GM18505 (cell line): ENCODE data around the gene EIF4E2.
"Not testable (repeated sequence)": the region's sequence is repeated elsewhere in the genome, so short reads cannot be mapped to it uniquely, and the experiment has no call there.

Experiments used
- ATAC-seq: cut with Tn5 transposase; IDR thresholded peaks from one replicate; pipeline ENCODE4 v1.9.1; 2021; ENCODE audit not compliant: unreplicated experiment
- POLR2A ChIP-seq: IDR thresholded peaks from 4 replicates; pipeline ENCODE4 v1.6.1; 2011; ENCODE audit warnings: borderline replicate concordance; ENCODE audit not compliant: insufficient read depth, insufficient read length; ENCODE audit errors: extremely low read depth

Gene EIF4E2

DNA sequence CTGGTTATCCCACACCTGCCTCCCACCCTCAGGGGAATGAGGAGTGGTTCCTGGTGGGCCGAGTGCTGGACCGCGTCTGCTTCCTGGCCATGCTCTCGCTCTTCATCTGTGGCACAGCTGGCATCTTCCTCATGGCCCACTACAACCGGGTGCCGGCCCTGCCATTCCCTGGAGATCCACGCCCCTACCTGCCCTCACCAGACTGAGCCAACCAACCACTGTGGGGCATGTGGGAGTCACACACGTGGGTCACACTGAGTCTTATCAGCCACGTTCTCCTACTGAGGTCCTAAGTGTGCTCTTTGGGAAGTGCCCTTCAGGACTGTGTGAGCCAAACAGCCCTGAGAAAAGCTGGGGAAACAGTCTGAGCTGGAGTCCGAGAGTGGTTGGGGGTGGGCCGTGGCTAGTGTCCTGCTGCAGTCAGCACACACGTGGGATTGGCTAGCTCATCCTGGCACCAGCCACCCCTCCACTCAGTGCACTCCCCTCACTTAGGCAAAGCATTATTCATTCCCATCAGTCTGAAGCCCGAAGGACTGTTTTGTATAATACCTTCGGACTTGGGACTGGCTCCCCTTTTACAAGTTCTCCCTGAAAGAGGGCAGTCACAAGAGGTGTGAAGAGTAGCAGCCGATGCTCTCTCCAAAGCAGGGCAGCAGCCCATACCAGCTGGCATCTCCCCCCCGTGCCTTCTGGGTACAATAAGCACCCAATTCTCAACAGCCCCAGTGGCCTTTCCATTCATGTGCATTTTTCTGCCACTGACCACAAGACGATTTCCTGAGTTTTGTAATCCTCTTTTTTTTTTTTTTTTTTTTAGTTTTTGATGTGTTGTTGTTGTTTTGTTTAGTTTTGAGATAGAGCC is 4.7 kb upstream of the EIF4E2 start:
- no peak for ATAC-seq
- no peak for TF ChIP-seq POLR2A

DNA sequence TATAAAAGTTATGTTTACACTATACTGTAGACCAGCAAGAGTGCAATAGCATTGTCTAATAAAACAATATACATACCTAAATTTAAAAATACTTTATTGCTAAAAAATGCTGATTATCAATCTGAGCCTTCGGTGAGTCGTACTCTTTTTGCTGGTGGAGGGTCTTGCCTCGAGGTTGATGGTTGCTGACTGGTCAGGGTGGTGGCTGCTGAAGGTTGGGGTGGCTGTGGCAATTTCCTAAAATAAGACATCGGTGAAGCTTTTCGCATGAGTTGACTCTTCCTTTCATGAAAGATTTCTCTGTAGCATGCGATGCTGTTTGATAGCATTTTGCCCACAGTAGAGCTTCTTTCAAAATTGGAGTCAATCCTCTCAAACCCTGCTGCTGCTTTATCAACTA is 2.5 kb upstream of the EIF4E2 start:
- no peak for ATAC-seq
- no peak for TF ChIP-seq POLR2A

DNA sequence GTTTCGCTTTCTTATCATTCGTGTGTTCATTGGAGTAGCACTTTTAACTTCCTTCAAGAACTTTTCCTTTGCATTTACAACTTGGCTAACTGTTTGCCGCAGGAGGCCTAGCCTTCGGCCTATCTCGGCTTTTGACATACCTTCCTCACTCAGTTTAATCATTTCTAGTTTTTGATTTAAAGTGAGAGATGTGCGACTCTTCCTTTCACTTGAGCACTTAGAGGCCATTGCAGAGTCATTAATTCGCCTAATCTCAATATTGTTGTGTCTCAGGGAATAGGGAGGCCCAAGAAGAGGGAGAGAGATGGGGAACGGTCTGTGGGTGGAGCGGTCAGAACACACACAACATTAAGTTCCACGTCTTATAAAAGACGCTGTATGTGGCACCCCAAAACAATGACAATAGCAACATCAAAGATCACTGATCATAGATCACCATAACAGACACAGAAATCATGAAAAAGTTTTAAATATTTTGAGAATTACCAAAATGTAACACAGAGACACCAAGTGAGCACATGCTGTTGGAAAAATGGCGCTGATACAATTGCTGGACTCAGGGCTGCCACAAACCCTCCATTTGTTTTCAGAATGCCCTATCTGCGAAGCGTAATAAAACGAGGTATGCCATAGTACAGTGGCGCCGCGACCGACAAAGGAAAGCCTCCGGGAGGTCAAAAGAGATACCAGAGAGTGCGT is 685 bp upstream of the EIF4E2 start:
- no peak for TF ChIP-seq POLR2A
- ATAC-seq, result no peak

DNA sequence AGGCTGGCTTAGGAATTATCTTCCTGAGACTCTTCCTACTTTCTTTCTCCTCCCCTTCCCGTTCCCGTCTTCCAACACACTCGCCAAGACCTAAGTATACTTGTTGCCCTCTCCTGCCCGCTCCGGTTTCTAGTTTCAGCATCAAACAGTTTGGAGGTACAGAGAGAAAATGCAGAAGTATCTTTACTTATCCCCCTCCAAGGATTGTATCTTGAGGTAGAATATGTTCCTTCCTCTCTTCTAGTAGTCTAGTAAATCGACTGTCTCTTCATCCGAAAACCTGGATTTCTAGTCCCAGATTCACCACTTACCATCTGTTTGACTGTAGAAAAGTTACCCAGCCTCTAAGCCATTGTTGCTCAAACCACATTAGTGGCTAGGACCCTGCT is 755 bp downstream of the EIF4E2 start:
- no peak for TF ChIP-seq POLR2A
- no peak for ATAC-seq

DNA sequence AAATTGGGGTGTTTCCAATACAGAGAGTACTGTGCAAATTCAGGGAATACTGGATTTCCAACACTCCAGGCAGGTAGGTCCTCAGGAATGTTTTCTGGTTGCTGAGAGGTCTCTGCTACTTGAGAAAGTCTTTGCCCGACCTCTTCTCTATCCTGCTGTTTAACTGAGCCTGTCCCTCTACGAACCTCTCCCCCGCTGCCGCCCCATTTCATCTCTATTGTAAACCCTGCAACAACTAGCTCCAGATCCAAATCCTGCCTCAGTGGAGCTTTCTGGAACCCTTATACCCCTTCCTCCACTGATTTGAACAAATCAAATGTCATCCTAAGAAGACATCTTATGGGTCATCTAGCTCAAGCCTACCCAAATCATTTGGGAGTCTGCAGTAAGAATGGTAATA is 1.3 kb downstream of the EIF4E2 start:
- TF ChIP-seq POLR2A, result no peak
- ATAC-seq, result no peak

DNA sequence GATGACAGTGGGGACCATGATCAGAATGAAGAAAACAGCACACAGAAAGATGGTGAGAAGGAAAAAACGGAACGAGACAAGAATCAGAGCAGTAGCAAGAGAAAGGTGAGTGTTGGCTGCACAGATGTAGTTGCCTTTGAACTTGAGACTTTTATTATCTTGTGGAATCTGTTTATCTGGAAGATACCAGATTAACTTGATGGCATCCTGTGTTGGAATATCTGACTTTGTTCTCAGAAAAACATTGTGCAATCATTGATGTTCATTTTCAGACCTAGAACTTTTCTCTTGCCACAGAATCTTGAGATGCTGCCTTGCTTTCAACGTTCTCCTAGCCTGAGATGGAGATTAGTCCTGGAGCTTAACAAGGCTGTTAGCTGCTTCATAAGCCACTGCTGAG is 5.9 kb downstream of the EIF4E2 start:
- no peak for TF ChIP-seq POLR2A

DNA sequence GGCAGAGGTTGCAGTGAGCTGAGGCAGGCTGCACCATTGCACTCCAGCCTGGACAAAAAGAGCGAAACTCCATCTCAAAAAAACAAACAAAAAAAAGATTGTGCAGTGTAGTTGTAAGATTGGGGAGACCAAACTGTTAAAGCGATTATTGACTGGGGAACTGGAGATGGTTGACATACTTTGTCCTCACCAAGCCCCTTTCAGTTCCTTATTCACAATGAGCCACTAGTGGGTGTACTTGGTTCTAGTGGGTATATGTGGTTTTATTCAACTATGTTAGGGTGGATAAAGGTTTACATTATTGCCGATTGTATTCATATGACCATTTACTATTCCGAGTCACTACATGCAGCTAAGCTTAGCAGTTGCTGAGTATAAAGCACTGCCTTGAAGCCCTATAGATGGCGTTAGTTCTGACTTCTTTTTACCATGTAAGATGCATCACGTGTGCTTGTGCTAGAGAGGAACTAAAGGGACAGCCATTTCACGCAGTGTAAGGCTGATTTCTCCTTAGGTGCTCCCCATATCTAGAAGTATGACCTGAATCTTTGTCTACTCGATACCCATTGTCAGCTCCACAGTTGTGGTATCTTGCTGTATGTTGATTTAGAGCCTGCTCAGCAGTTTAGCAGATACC is 12.1 kb downstream of the EIF4E2 start:
- no peak for ATAC-seq
- TF ChIP-seq POLR2A, result no peak

More for the DNA sequence above, 5.9 kb downstream of the EIF4E2 start:
- no peak for ATAC-seq

DNA sequence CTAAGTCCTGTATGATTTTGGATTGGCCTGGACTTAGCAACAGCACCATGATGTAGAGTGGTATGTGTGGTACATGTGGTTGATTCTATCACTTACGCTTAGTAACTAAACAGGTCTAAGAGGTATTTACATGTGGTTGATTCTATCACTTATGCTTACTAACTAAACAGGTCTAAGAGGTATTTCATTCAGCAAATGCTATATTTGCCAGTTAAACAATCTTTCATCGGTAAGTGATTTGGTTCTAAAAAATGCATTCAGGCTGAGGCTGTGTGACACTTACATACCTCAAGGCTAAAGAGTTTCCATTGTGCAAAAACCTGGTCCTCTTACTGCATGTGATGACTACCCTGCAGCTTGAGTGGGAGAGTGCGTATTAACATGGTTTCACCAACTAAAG is 13.1 kb downstream of the EIF4E2 start:
- TF ChIP-seq POLR2A, result no peak

DNA sequence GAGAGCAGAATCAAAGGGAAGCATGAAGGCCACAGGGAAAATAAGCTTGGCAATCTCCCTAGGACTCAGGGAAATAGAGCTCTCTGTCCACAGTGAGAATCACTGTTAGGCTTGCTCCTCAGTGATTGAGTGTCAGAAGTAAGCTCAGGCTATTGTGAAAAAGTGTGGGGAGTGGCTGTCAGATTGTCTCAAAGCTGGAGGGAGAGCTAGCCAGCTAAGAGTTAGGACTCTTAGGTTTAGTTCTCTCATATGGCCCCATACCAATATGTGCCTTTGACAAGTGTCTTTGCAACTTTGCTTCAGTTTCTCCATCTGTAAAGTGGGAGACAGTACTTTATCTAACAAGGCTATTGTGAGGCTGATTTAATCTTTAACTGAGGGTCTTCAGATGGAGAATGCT is 17.2 kb downstream of the EIF4E2 start:
- ATAC-seq, result no peak
- no peak for TF ChIP-seq POLR2A

More for the DNA sequence above, 13.1 kb downstream of the EIF4E2 start:
- ATAC-seq, result no peak

DNA sequence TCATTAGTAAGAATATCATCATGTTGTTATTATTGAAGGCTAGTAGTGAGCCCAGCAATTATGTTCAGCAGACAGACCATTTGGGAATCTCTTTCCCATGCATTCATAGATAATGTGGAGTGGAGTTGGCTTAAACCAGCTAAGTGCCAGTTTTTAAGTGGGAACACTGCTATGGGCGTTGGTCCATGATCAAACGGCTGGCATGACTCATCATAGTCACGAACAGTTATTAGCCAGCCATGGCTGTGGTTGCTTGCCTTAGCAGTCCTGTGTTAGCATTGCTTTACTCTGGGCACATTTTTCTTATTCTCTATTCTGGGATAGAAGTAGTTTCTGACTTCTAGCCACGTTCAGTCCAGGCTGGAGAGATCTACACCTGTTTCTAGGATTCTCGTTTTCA is 17.7 kb downstream of the EIF4E2 start:
- ATAC-seq, result no peak

DNA sequence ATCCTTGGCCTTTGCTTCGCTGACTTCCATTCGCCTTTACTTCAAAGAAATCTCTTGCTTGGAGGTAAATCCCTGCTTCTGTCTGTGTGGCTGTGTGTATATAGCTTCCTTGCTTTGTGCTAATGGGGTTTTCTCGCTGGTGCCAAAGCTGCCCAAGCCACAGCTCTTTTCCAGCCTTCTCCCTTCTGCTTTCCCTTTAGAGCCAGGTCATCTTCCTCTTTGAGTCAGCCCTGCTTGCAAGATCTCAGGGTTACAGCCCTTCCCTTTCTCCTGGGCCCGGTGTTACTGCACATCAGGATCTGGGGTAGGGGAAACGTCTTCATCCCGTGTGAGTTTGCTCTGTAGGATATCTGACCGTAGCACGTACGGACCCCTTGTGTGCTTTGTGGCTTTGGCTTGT is 19.1 kb downstream of the EIF4E2 start:
- no peak for TF ChIP-seq POLR2A
- ATAC-seq, result no peak

More for the DNA sequence above, 17.7 kb downstream of the EIF4E2 start:
- no peak for TF ChIP-seq POLR2A

DNA sequence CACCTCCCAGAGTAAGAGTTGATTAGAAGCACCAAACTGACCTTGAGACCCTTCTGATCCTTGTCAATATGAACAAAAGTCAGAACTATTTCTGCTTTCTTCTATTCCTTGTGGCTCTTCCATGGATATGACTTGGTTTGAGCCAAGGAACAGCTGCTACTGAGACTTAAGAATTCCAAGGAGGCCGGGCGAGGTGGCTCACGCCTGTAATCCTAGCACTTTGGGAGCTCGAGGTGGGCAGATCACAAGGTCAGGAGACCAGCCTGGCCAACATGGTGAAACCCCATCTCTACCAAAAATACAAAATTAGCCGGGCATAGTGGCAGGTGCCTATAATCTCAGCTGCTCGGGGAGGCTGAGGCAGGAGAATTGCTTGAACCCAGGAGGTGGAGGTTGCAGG is 20.0 kb downstream of the EIF4E2 start:
- ATAC-seq, result not testable (repeated sequence)

DNA sequence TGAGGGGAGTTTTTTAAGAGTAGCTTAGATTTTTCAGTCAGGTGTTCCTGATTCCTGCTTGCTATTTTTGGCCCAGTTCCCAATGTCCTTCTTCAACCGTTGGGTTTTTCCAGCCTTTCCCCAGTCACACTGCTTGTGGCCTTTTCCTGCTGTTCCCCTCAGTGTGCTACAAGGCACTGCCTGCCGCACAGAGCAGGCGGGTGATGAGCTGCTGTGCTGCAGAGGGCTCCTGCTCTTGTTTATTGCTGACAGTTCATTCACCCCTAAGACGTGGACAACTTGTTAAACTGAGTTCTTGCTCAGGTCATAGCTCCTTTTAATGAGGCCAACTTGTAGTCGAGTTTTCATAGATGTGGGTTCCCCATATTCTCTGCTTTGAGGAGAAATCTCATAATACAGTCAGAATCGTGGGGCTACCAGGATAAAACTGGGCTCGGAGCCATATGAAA is 20.6 kb downstream of the EIF4E2 start:
- no peak for TF ChIP-seq POLR2A

DNA sequence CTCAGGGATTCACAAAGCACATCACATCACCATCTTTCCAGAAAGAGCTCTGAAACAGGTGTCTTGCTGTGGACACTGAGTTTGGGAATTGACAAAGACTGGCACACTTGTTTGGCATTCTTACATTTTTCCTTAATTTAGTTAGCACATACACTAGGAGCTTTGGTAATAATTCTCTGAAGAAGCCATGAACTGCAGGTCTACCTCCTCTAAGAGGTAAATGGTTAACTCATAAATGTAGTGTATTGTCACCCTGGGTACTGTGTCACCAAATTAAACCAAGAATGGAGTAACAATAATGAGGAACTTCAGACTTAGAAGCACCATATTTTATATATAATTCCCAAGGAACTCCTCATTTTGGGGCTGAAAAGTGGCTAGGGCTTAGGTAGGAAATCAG is 22.6 kb downstream of the EIF4E2 start:
- ATAC-seq, result no peak
- TF ChIP-seq POLR2A, result no peak

More for the DNA sequence above, 20.6 kb downstream of the EIF4E2 start:
- ATAC-seq, result no peak
